HCT116 (cell line): ENCODE data around the gene MVK. TPM values are rescaled to one million over a fixed set of nuclear protein-coding genes. Genes with fewer than 3 reads are reported as not detected.

ENCODE experiments used
- ATAC-seq: fragments of 200-7000 bp; cut with Tn5 transposase; 2 replicates; pipeline ENCODE4 v1.9.1; 2020; ENCODE audit warnings: mild to moderate bottlenecking, moderate library complexity
- BruUV-seq: library from RNA; stranded (reverse); fragments of 400-500 nt; replicated peaks from 2 replicates; lab custom pipeline; 2021; lab: Mats Ljungman, UMichigan
- CTCF ChIA-PET: fragments of 300-600 bp; sonication (Branson Sonifier 250); formaldehyde crosslinking; loops from one replicate; lab custom pipeline; 2021; ENCODE audit warnings: antibody characterized with exemption; lab: Charles Lee
- POLR2A ChIA-PET: fragments of 300-600, 350-600 bp; sonication (Branson Sonifier 250); formaldehyde crosslinking; loops from one replicate; lab custom pipeline; 2021; ENCODE audit warnings: antibody characterized with exemption; lab: Charles Lee
- RAD21 ChIA-PET, 2 experiments: fragments of 300-600 bp; sonication (Branson Sonifier 250); formaldehyde crosslinking; loops; one replicate each; lab custom pipeline; 2023; ENCODE audit warnings: low total read pairs in 2 of 2; ENCODE audit not compliant: uncharacterized antibody in 2 of 2, unreplicated experiment in 2 of 2, low non-redundant PET in 1 of 2; lab: Charles Lee
- DNase-seq: peaks from one replicate; pipeline ENCODE4 v3.0.0-alpha.2; 2010; ENCODE audit warnings: low read depth, low spot score
- H2AFZ ChIP-seq: fragments of 200-600 bp; shearing (Covaris generic), sonication (generic); 2 replicates; pipeline ENCODE4 v1.6.1; 2017; ENCODE audit warnings: low read depth, mixed run types, mixed read lengths, antibody characterized with exemption, low read length; ENCODE audit not compliant: poor library complexity, severe bottlenecking
- H3K27ac ChIP-seq: 2 replicates; pipeline ENCODE4 v1.5.1; 2012; ENCODE audit warnings: low read depth, low read length
- H3K27me3 ChIP-seq: fragments of 200-600 bp; sonication (generic); 2 replicates; pipeline ENCODE4 v1.6.1; 2016; ENCODE audit warnings: mixed run types, low read length, mixed read lengths; ENCODE audit not compliant: insufficient read depth
- H3K36me3 ChIP-seq, 2 experiments: fragments of 200-500 bp in 1 of 2; fragments of 200-600 bp in 1 of 2; sonication (Bioruptor generic) in 1 of 2; sonication (generic) in 1 of 2; 2 replicates each; pipeline versions ENCODE4 v1.5.1 to v1.6.1; 2014 to 2016; ENCODE audit warnings: low read length in 2 of 2, inconsistent platforms in 1 of 2, mixed read lengths in 1 of 2, mixed run types in 1 of 2; ENCODE audit not compliant: insufficient read depth in 2 of 2, control insufficient read depth in 1 of 2
- H3K4me1 ChIP-seq, 2 experiments: fragments of 200-600 bp in 1 of 2; sonication (generic) in 1 of 2; 2 replicates each; pipeline versions ENCODE4 v1.5.1 to v1.6.1; 2012 to 2017; ENCODE audit warnings: low read length in 2 of 2, inconsistent platforms in 1 of 2, mild to moderate bottlenecking in 1 of 2, mixed read lengths in 1 of 2, mixed run types in 1 of 2, moderate library complexity in 1 of 2; ENCODE audit not compliant: insufficient read depth in 2 of 2, control insufficient read depth in 1 of 2
- H3K4me2 ChIP-seq: fragments of 200-600 bp; sonication (generic); 2 replicates; pipeline ENCODE4 v1.6.1; 2017; ENCODE audit warnings: mixed run types, low read length, mixed read lengths
- H3K4me3 ChIP-seq, 2 experiments: fragments of 200-600 bp in 1 of 2; sonication (generic) in 1 of 2; replicated peaks in 1 of 2; 2 replicates each; pipeline ENCODE4 v1.5.1; 2011 to 2016; ENCODE audit warnings: low read length in 2 of 2, control low read depth in 1 of 2, low read depth in 1 of 2, mild to moderate bottlenecking in 1 of 2, mixed read lengths in 1 of 2, mixed run types in 1 of 2
- H3K79me2 ChIP-seq: fragments of 200-600 bp; sonication (generic); 2 replicates; pipeline ENCODE4 v1.6.1; 2017; ENCODE audit warnings: mild to moderate bottlenecking, mixed run types, low read length, moderate library complexity, mixed read lengths; ENCODE audit not compliant: insufficient read depth
- H3K9ac ChIP-seq: fragments of 200-600 bp; sonication (generic); 2 replicates; pipeline ENCODE4 v1.6.1; 2016; ENCODE audit warnings: low read length, mixed read lengths
- H3K9me2 ChIP-seq: fragments of 200-600 bp; sonication (generic), shearing (Covaris generic); 2 replicates; pipeline ENCODE4 v1.6.1; 2017; ENCODE audit warnings: mixed run types, mild to moderate bottlenecking, moderate library complexity; ENCODE audit not compliant: insufficient read depth
- H3K9me3 ChIP-seq, 2 experiments: fragments of 200-500 bp in 1 of 2; fragments of 200-600 bp in 1 of 2; sonication (Bioruptor generic) in 1 of 2; sonication (generic) in 1 of 2; 2 replicates each; pipeline ENCODE4 v1.6.1; 2014 to 2017; ENCODE audit warnings: low read length in 2 of 2, mixed read lengths in 2 of 2, inconsistent platforms in 1 of 2, low read depth in 1 of 2, mild to moderate bottlenecking in 1 of 2, mixed run types in 1 of 2, moderate library complexity in 1 of 2; ENCODE audit not compliant: control insufficient read depth in 1 of 2, insufficient read depth in 1 of 2
- H4K20me1 ChIP-seq: fragments of 200-600 bp; sonication (generic), shearing (Covaris generic); 2 replicates; pipeline ENCODE4 v1.6.1; 2017; ENCODE audit warnings: mixed run types, mild to moderate bottlenecking, moderate library complexity; ENCODE audit not compliant: insufficient read depth
- FOSL1 ChIP-seq: IDR thresholded peaks from 2 replicates; pipeline ENCODE4 v1.6.1; 2012; ENCODE audit warnings: low read depth
- JUND ChIP-seq: IDR thresholded peaks from 2 replicates; pipeline ENCODE4 v1.6.1; 2012
- POLR2AphosphoS5 ChIP-seq: IDR thresholded peaks from 2 replicates; pipeline ENCODE4 v1.6.1; 2011; ENCODE audit warnings: mild to moderate bottlenecking, low read depth, low read length, moderate library complexity
- SIN3A ChIP-seq: IDR thresholded peaks from 2 replicates; pipeline ENCODE4 v1.6.1; 2012; ENCODE audit warnings: low read depth
- SRF ChIP-seq: IDR thresholded peaks from 2 replicates; pipeline ENCODE4 v1.6.1; 2012; ENCODE audit warnings: low read depth
- TCF7L2 ChIP-seq: IDR thresholded peaks from 2 replicates; pipeline ENCODE4 v1.7.0; 2011; ENCODE audit warnings: borderline replicate concordance, inconsistent platforms; ENCODE audit not compliant: insufficient read depth, insufficient read length; ENCODE audit errors: extremely low read depth
- ZNF274 ChIP-seq: fragments of 200-500 bp; sonication (Bioruptor generic); IDR thresholded peaks from 2 replicates; pipeline ENCODE4 v1.6.1; 2014; ENCODE audit warnings: mild to moderate bottlenecking, low read depth, low read length, inconsistent platforms
- intact Hi-C: fragments of 100-400 bp; cut with micrococcal nuclease; formaldehyde crosslinking; loops from 2 replicates; pipeline ENCODE4 v1.10.0; 2022
- total RNA-seq: library from RNA; stranded (reverse); gene quantifications from one replicate; pipeline ENCODE4 v1.2.1, GENCODE V29; 2021; ENCODE audit not compliant: unreplicated experiment
- TF ChIP-seq, protein P1 (sequence below), 3 experiments: fragments of 200-600 bp in 1 of 3; sonication (generic) in 1 of 3; IDR thresholded peaks in 2 of 3; conservative IDR thresholded peaks in 1 of 3; 2 replicates each; pipeline ENCODE4 v1.5.1; 2012 to 2017; ENCODE audit warnings: low read depth in 2 of 3, low read length in 2 of 3, antibody characterized with exemption in 1 of 3, borderline replicate concordance in 1 of 3, control low read depth in 1 of 3, mild to moderate bottlenecking in 1 of 3, mixed read lengths in 1 of 3, mixed run types in 1 of 3, moderate library complexity in 1 of 3; ENCODE audit not compliant: insufficient read depth in 1 of 3

The MVK gene
- total RNA-seq, 1 experiment from 2014 or later, result 17.3 TPM

- Histone ChIP-seq H4K20me1 (no peaks in the 10 kb centered on the region), H3K9ac (no peak overlapping the region), H3K36me3 (peaks cover 6 to 9% of the 10 kb centered on the region in 2 experiments; a peak in 1 of 4 replicates), H3K27ac (no peak overlapping the region), H3K9me2 (no peaks in the 10 kb centered on the region), H3K79me2 (no peaks in the 10 kb centered on the region), H3K4me3 (no peak overlapping the region), H3K27me3 (no peaks in the 10 kb centered on the region), H3K4me1 (peaks cover 11 to 23% of the 10 kb centered on the region in 2 experiments), H2AFZ (no peak overlapping the region), H3K9me3 (no peaks in the 10 kb centered on the region), H3K4me2 (peak overlapping the region; percentile 37; the same call in 1 of the 2 replicates)
- no TSS peak for BruUV-seq
- TF ChIP-seq, protein P1, sequence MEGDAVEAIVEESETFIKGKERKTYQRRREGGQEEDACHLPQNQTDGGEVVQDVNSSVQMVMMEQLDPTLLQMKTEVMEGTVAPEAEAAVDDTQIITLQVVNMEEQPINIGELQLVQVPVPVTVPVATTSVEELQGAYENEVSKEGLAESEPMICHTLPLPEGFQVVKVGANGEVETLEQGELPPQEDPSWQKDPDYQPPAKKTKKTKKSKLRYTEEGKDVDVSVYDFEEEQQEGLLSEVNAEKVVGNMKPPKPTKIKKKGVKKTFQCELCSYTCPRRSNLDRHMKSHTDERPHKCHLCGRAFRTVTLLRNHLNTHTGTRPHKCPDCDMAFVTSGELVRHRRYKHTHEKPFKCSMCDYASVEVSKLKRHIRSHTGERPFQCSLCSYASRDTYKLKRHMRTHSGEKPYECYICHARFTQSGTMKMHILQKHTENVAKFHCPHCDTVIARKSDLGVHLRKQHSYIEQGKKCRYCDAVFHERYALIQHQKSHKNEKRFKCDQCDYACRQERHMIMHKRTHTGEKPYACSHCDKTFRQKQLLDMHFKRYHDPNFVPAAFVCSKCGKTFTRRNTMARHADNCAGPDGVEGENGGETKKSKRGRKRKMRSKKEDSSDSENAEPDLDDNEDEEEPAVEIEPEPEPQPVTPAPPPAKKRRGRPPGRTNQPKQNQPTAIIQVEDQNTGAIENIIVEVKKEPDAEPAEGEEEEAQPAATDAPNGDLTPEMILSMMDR (IDR thresholded peaks at IDR 0.05 in 2 of 3, conservative IDR thresholded peaks at IDR 0.05 in 1 of 3; ENCODE audit: borderline replicate concordance in 1 of 3, insufficient read depth in 1 of 3, low read depth in 2 of 3, low read length in 2 of 3), result peak in 2 of 3 experiments; percentile 18 to 27; a peak in 2 of 6 replicates
- TF ChIP-seq ZNF274, result no peak
- POLR2A ChIA-PET, result no interaction called here
- CTCF ChIA-PET, result interaction anchor here (1.4 kb wide), 1 partner anchor 10 kb away, joined by 3 read pairs; no protein-coding TSS in a partner anchor
- RAD21 ChIA-PET, result interaction anchor here in 1 of 2 experiments (0.6 kb wide), 1 partner anchor 12 kb away, joined by 3 read pairs; no protein-coding TSS in a partner anchor
- ATAC-seq (peak; percentile 84), DNase-seq (no peak)
- intact Hi-C loops, result no loop called here
Measured at GRCh38 chr12:109582636-109583035, 9.0 kb downstream of the MVK start.

DNA sequence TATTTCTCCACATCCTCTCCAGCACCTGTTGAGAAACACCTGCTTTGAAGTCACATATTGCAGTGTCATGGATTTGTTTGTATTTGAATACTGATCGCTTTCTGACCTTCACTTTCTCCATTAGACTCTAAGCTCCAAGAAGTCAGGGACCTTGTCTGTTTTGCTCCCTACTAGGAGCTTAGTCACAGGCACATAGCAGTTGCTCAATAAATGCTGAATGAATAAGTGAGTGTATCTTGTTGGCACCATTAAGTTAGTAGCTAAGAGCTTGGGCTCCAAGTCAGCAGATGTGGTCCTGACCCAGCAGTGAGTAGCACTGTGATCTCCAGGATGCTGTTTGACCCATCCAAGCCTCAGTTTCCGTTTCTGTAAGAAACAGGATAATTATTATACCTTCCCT lies 10.1 kb downstream of the MVK start:
- H3K9ac ChIP-seq, result no peak overlapping the region
- H3K9me3 ChIP-seq, result no peaks in the 10 kb centered on the region
- H3K27me3 ChIP-seq, result no peaks in the 10 kb centered on the region
- ChIA-PET RAD21 (no interaction called here), CTCF (no interaction called here), POLR2A (no interaction called here)
- H3K9me2 ChIP-seq, result no peaks in the 10 kb centered on the region
- no peaks in the 10 kb centered on the region for H3K79me2 ChIP-seq
- no peak for DNase-seq
- H3K27ac ChIP-seq, result no peak overlapping the region
- H2AFZ ChIP-seq, result no peak overlapping the region
- no peaks in the 10 kb centered on the region for H4K20me1 ChIP-seq
- intact Hi-C loops, result no loop called here
- BruUV-seq, result no TSS peak
- H3K36me3 ChIP-seq, result peaks cover 3 to 5% of the 10 kb centered on the region in 2 experiments; a peak in 2 of 4 replicates
- no peak overlapping the region for H3K4me3 ChIP-seq
- TF ChIP-seq SRF, result no peak
- TF ChIP-seq ZNF274, result no peak
- TF ChIP-seq JUND, result no peak
- TF ChIP-seq POLR2AphosphoS5, result no peak
- TF ChIP-seq FOSL1, result no peak
- TF ChIP-seq SIN3A, result no peak
- TF ChIP-seq TCF7L2, result no peak
- H3K4me2 ChIP-seq, result no peak overlapping the region
- peaks cover 11 to 23% of the 10 kb centered on the region in 2 experiments for H3K4me1 ChIP-seq
- ATAC-seq, result no peak
